Gastroesophageal sphincter (tissue), 4 donors: ENCODE results near the gene C11orf98. TPM values are rescaled to one million over a fixed set of nuclear protein-coding genes. Genes with fewer than 3 reads are reported as not detected.
A peak's percentile ranks its signal among the peaks of the same experiment; 100 is the strongest.

Experiments used
- ATAC-seq: fragments of 150-250 bp; one replicate; pipeline ENCODE4 v1.9.1; 2016; ENCODE audit warnings: mild to moderate bottlenecking, moderate library complexity
- H3K27ac ChIP-seq, 4 donors: fragments of 200-600 bp; sonication (generic) in 3 of 4; 1 replicate in 3 of 4; 2 replicates in 1 of 4; pipeline ENCODE4 v1.5.1; 2016 to 2019
- H3K27me3 ChIP-seq: fragments of 200-600 bp; sonication (generic); one replicate; pipeline ENCODE4 v1.5.1; 2019
- H3K36me3 ChIP-seq, 2 donors: fragments of 200-600 bp; sonication (generic); one replicate each; pipeline ENCODE4 v1.5.1; 2019; ENCODE audit warnings: control low read depth in 1 of 2
- H3K4me1 ChIP-seq, 3 donors: fragments of 200-600 bp; sonication (generic); 1 replicate in 2 of 3; 2 replicates in 1 of 3; pipeline ENCODE4 v1.5.1; 2016 to 2019; ENCODE audit warnings: control low read depth in 2 of 3
- H3K4me3 ChIP-seq, 2 donors: fragments of 200-600 bp; sonication (generic); one replicate each; pipeline ENCODE4 v1.5.1; 2019; ENCODE audit warnings: mild to moderate bottlenecking in 1 of 2, moderate library complexity in 1 of 2
- H3K9me3 ChIP-seq, 3 donors: fragments of 200-600 bp; sonication (generic); one replicate each; pipeline ENCODE4 v1.5.1; 2017 to 2019; ENCODE audit warnings: control low read depth in 2 of 3
- EP300 ChIP-seq: sonication (generic); formaldehyde crosslinking; IDR thresholded peaks from one replicate; pipeline ENCODE4 v1.6.1; 2017; ENCODE audit warnings: antibody characterized with exemption, mild to moderate bottlenecking
- POLR2A ChIP-seq, 2 donors: fragments of 450-650 bp; IDR thresholded peaks; one replicate each; pipeline ENCODE4 v1.6.1; 2017; ENCODE audit warnings: antibody characterized with exemption in 2 of 2, mild to moderate bottlenecking in 2 of 2, moderate library complexity in 1 of 2
- POLR2AphosphoS5 ChIP-seq: sonication (generic); formaldehyde crosslinking; IDR thresholded peaks from one replicate; pipeline ENCODE4 v1.6.1; 2017; ENCODE audit warnings: antibody characterized with exemption
- WGBS, 2 donors: methylation state at CpG; one replicate each; pipeline ENCODE4 v1.1.5; 2018; ENCODE audit warnings: low coverage in 1 of 2; 5-methylcytosine and 5-hydroxymethylcytosine counted together
- total RNA-seq, 4 donors: library from RNA; depleted of rRNA; stranded (reverse); fragments of >200 nt; gene quantifications; one replicate each; pipeline ENCODE4 v1.1.0, GENCODE V29; 2016
- TF ChIP-seq, protein P1 (sequence below), 4 experiments: fragments of 200-600 bp in 2 of 4; fragments of 450-650 bp in 2 of 4; sonication (generic) in 1 of 4; IDR thresholded peaks; one replicate each; pipeline ENCODE4 v1.5.1; 2017 to 2019; ENCODE audit warnings: antibody characterized with exemption in 4 of 4, mild to moderate bottlenecking in 2 of 4, moderate library complexity in 2 of 4

The C11orf98 gene
- total RNA-seq, 4 donors from 2014 or later = 19.3 to 39.5 (median 26.8) TPM

- H3K4me3 ChIP-seq = no peak overlapping the region
- no peak overlapping the region for H3K27ac ChIP-seq
- H3K27me3 ChIP-seq = no peaks in the 10 kb centered on the region
- ATAC-seq = no peak
- peaks cover 0 to 34% of the 10 kb centered on the region in 2 donors for H3K36me3 ChIP-seq
- H3K9me3 ChIP-seq = no peaks in the 10 kb centered on the region
- 80 to 100% methylated on average over 1 of the region's 11 CpGs for WGBS, 2 donors
- TF ChIP-seq, protein P1, sequence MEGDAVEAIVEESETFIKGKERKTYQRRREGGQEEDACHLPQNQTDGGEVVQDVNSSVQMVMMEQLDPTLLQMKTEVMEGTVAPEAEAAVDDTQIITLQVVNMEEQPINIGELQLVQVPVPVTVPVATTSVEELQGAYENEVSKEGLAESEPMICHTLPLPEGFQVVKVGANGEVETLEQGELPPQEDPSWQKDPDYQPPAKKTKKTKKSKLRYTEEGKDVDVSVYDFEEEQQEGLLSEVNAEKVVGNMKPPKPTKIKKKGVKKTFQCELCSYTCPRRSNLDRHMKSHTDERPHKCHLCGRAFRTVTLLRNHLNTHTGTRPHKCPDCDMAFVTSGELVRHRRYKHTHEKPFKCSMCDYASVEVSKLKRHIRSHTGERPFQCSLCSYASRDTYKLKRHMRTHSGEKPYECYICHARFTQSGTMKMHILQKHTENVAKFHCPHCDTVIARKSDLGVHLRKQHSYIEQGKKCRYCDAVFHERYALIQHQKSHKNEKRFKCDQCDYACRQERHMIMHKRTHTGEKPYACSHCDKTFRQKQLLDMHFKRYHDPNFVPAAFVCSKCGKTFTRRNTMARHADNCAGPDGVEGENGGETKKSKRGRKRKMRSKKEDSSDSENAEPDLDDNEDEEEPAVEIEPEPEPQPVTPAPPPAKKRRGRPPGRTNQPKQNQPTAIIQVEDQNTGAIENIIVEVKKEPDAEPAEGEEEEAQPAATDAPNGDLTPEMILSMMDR (IDR thresholded peaks at IDR 0.05) = no peak
- no peak for TF ChIP-seq POLR2A (IDR thresholded peaks at IDR 0.05)
- no peak for TF ChIP-seq POLR2AphosphoS5
- peaks cover 2 to 58% (median 27%) of the 10 kb centered on the region in 3 donors for H3K4me1 ChIP-seq
Measured at GRCh38 chr11:62648967-62649364, 16.0 kb downstream of the C11orf98 start.

DNA sequence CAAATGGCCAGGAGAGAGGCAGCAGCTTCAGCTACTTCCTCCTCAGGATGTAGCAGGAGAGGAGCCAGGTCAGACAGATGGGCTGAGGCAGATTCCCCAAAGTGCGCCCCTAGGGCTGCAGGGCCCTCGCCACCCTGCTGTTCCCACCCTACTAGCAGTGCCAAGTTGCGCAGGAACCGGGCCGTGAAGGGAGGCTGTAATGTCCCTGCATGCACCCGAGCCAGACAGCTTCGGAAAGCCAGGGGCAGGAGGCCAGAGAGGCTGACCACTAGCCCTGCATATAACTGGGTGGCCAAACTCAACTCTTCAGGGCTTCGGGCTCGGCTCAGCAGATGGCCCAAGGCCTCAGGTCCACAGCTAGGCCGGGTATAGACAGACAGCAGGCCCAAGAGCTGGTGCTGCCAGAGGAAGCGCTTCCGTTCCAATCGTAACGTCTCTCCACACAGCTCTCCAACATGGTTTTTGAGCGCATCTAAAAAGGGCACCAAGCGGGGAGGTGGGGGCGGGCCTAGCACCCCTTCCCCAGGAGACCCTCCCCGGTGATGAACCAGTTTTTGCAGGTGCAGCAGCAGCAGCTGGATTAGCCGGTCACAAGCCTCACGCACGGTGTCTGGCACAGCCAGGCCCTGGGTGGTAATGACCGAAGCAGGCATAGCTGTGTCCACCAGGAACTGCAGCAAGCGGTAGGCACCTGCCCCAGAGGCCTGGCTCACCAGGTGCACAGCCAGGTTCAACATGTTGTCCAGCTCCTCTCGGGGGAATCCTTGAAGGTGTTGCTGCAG is 16.6 kb downstream of the C11orf98 start:
- Histone ChIP-seq H3K27ac (no peak overlapping the region), H3K27me3 (no peaks in the 10 kb centered on the region), H3K36me3 (peaks cover 0 to 40% of the 10 kb centered on the region in 2 donors), H3K4me1 (peaks cover 2 to 60% (median 27%) of the 10 kb centered on the region in 3 donors), H3K9me3 (no peaks in the 10 kb centered on the region), H3K4me3 (no peak overlapping the region)
- WGBS, 2 donors = 80 to 86% methylated on average over 2 to 4 of the region's 24 CpGs
- ATAC-seq = no peak
- TF ChIP-seq POLR2A (IDR thresholded peaks at IDR 0.05) = no peak
- TF ChIP-seq, protein P1 (IDR thresholded peaks at IDR 0.05) = no peak

DNA sequence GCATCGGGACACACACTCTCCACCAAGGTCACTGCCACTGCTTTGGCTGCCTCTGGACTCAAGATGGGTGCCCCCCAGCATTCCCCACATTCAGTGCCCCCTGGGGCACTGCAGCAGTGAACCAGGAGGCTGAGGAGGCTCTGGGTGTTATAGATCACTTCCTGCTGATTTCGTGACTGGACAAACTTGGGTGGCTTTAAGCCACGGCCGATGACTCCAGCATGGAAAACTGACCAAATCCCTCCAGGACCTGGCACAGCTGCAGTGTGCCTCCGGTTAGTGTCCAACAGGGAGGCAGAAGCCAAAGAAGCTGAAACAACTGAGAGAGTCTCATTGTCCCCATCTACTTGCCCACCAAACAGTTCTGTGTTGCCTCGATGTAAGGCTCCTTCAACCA is 17.4 kb downstream of the C11orf98 start:
- TF ChIP-seq, protein P1 (IDR thresholded peaks at IDR 0.05) = no peak
- TF ChIP-seq POLR2AphosphoS5 (no peak), POLR2A (IDR thresholded peaks at IDR 0.05) (no peak), EP300 (no peak)
- H3K9me3 ChIP-seq = no peaks in the 10 kb centered on the region
- no CpG with 5 or more reads among the region's 6 CpGs for WGBS, 2 donors
- no peak for ATAC-seq
- H3K4me3 ChIP-seq = no peak overlapping the region
- peaks cover 0 to 48% of the 10 kb centered on the region in 2 donors for H3K36me3 ChIP-seq
- H3K27ac ChIP-seq = peak overlapping the region in 1 of 4 donors; percentile 97
- no peaks in the 10 kb centered on the region for H3K27me3 ChIP-seq
- peaks cover 2 to 58% (median 27%) of the 10 kb centered on the region in 3 donors for H3K4me1 ChIP-seq

GRCh38 chr11:62646825-62647608 is 18.0 kb downstream of the C11orf98 start:
- TF ChIP-seq POLR2A (IDR thresholded peaks at IDR 0.05) (no peak), POLR2AphosphoS5 (no peak), EP300 (no peak)
- TF ChIP-seq, protein P1 (IDR thresholded peaks at IDR 0.05) = no peak
- Histone ChIP-seq H3K4me1 (peaks cover 2 to 52% (median 21%) of the 10 kb centered on the region in 3 donors), H3K9me3 (no peaks in the 10 kb centered on the region), H3K27ac (peak overlapping the region in 3 of 4 donors; percentile 94 to 97 (median 94)), H3K36me3 (peaks cover 0 to 53% of the 10 kb centered on the region in 2 donors), H3K27me3 (no peaks in the 10 kb centered on the region), H3K4me3 (peak overlapping the region in 1 of 2 donors; percentile 96)
- no peak for ATAC-seq
- WGBS, 2 donors = 0% methylated on average over 3 of the region's 32 CpGs; no CpG with 5 or more reads in 1 of the 2 donors
